Caki2 (cell line): ENCODE results near the gene TMEM229A. TPM values are rescaled to one million over a fixed set of nuclear protein-coding genes. Genes with fewer than 3 reads are reported as not detected.
"Not testable (repeated sequence)": the region's sequence is repeated elsewhere in the genome, so short reads cannot be mapped to it uniquely, and the experiment has no call there.

Experiments used
- DNase-seq: peaks from one replicate; pipeline ENCODE4 v3.0.0-alpha.2; 2015; ENCODE audit warnings: low read depth
- in situ Hi-C: cut with HindIII; loops from 2 replicates; pipeline ENCODE4 v1.10.0; 2016; ENCODE audit warnings: low sequenced_read_pairs, low pct_unique_long_range_greater_than_20kb, mixed read lengths
- total RNA-seq: library from RNA; depleted of rRNA; stranded (reverse); fragments of >200 nt; shearing (Covaris generic); gene quantifications from 2 replicates; pipeline ENCODE4 v1.2.3, GENCODE V29; 2014; ENCODE audit warnings: low replicate concordance; rRNA removed

Gene TMEM229A
- total RNA-seq, result not detected in 2 replicates

DNA sequence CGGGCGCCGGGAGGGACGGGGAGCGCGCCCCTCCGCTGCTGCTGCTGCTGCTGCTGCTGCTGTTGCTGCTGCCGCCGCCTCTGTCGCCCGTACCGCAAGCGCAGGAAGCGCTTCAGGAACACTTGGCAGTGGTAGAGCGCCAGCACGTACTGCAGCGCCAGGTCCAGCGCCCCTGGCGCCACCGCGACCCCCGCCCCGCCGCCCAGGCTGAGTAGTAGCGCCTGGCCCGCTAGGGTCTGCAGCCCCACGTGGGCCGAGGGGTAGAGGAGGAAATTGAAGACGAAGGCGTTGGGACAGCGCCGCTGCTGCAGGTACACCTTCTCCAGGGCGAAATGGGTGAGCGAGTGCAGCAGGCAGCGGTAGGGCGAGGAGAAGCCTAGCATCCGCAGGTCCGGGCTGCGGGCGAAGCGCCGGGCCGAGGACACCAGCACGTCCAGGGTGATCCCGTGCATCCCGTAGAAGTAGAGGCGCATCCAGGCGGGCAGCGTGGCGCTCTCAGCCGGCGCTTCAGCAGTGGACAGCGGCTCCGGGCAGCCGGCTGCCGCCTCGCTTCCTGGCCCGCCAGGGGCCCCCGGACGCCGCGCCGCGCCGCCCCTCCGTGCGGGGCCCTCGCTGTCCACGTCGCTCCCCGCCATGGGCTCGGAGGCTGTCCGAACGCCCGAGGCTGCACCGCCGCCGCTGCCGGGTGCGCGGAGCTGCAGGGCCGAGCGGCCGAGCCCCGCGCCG is at the start of gene TMEM229A:
TSS of gene TMEM229A (minus strand) at position 699 of the 726 bp plus-strand sequence. CDS start at position 635, 64 bp downstream.
- in situ Hi-C loops, result no loop called here
- peak; percentile 62 for DNase-seq

DNA sequence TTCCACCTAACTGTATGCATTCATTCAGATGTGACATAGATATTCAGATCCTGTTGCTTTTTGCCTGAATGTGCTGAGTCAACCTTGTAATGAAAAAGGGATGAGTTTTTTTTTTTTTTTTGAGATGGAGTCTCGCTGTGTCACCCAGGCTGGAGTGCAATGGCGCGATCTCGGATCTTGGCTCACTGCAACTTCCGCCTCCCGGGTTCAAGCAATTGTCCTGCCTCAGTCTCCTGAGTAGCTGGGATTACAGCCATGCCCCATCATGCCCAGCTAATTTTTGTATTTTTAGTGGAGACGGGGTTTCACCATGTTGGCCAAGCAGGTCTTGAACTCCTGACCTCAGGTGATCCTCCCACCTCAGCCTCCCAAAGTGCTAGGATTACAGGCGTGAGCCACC is 49.4 kb upstream of the TMEM229A start:
- in situ Hi-C loops, DNase-seq: not testable (repeated sequence)

DNA sequence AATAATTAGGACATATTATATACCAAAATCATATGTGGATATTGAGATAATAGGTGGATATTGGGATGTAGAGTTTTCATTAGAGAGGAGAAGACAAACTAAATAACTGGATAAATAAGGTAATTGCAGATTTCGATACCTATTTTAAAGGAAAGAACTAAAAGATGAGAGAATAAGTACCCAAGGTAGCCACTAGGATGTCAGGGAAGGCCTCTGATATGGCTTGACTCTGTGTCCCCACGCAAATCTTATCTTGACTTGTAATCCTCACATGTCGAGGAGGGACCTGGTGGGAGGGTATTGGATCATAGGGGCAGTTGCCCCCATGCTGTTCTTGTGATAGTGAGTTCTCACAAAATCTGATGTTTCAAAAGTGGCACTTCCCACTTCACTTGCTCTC is 44.7 kb upstream of the TMEM229A start:
- in situ Hi-C loops, result no loop called here
- DNase-seq, result no peak

DNA sequence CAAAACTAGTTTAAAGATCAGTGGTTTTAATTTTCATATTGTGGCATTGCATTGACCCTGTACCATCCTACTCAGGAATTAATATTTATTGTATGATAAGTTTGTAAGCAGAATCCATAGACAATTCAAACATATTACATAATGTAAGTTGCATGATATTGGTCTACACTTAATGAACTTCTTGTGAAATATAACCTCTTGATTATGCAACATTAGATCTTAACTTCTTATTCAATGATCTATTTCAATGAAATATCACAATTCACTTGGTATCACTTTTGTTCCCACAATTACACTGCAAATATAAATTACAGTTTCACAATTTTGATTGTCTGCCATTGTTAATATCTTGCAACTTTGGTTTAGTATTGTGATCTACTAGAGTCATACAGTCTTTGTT is 44.0 kb upstream of the TMEM229A start:
- DNase-seq, result no peak
- in situ Hi-C loops, result no loop called here

DNA sequence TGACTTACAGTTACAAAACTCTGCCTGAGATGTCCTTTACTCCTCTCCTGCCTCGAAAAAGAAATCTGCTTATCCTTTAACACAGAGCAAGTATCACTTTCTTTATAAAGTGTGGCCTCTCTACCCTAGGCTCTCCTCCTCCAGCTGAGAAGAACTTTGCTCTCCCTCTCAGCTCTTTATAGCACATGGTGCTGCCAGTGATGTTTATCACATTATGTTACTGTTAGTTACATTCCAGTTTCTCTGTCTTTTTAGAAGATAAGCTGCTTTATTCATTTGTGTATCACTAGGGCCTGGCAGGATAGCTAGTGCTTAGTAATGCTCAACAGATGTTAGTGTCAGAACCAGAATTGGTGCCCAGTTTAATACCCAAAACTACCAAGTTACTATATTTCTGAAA is 41.1 kb upstream of the TMEM229A start:
- DNase-seq, result no peak
- in situ Hi-C loops, result no loop called here

DNA sequence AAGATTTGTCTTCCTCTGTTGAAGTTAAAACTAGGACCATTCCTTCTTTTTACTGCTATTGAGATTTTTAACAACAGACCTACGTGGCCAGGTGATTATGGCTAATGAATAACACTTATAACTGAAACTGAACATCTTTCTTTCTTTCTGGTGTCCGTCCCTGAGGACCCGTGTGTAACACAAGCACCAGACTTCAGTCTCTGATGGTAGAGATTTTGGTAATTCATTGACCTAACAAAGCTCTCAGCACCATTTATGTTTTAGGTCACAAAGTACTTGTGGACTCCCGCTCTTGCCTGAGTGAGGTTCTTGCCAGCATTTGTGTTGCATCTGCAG is 40.4 kb upstream of the TMEM229A start:
- no peak for DNase-seq
- in situ Hi-C loops, result no loop called here

DNA sequence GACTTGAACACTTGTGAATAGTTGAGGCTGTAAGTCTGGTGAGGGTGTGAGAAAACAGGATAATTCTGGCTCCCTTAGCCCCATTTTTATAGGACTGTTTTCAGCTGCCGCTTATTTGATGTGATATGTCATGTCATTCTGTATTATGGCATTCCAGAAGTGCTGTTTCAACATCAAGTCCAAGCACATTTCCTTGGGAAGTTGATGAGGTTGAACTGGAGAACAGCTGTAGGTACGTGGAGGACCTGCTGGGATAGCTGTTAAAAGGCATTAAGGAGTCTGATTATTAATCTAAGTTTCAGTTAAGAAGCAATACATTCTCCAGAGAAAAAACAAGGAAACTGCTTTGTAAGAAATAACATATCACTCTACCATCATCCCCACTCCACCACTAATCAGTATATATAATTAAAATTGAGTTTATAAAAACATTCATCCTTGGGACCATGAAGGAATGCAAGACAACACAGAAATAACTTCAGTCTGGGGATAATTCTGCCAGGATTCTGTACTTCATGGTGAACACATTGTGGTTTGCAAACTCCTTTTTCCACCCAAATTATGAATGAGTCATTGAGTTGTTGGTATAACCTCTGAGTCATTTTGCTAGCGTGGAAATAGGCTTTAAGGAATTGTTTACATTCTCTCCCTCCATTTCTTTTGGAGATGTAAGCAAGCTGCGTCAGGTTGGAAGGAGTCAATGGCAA is 39.9 kb upstream of the TMEM229A start:
- in situ Hi-C loops, result no loop called here
- DNase-seq, result peak; percentile 66

DNA sequence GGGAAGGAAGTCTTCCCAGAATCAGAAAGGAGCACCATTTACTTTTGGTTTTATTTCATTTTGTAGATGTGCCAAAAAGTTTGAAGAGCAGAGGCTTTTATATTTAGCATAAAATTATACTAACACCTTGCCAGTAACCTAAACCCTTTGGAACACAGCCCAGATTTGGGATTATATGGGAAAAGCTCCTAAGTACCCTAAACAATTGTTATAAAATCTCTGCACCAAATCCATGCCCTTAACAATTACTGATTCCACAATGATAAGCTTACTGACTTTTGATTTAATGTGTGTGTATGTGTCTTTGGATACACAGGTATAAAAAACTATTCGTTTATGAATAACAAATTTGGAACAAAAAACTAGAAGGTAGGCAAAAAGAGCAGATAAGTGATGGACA is 39.0 kb upstream of the TMEM229A start:
- no peak for DNase-seq
- in situ Hi-C loops, result no loop called here

DNA sequence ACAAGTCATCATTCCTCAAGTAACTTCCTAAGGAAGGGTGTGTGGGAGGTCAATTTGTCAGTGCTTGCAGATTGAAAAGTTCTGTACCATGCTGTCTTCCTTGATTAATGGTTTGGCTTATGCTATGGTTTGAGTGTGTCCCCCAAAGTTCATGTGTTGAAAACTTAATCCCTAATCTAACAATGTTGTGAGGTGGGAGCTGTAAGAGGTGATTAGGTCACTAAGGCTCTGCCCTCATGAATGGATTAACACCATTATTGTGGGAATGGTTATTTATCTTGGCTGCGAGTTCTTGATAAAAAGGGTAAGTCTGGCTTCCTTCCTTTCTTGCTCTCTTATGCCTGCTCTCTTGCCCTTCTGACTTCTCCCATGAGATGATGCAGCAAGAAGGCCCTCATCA is 29.3 kb upstream of the TMEM229A start:
- DNase-seq, result no peak
- in situ Hi-C loops, result no loop called here

DNA sequence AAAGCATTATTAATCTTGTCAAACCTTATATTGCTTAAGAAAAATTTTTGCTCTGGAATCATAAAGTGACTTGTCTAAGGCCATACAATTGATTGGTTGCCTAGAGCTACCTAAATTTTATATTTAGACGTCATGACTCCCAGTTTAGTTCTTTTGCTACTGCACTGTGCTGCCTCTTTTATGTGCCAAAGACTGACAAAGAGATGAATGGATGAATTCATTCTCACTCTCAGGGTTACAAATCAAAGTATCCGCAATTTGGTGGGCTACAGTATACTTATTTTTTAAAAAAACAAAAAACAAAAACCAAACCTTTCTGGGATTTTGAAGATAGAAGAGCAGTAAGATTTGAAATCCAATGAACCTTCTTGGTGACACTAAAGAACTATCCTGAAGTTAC is 27.7 kb upstream of the TMEM229A start:
- in situ Hi-C loops, result no loop called here
- DNase-seq, result no peak

DNA sequence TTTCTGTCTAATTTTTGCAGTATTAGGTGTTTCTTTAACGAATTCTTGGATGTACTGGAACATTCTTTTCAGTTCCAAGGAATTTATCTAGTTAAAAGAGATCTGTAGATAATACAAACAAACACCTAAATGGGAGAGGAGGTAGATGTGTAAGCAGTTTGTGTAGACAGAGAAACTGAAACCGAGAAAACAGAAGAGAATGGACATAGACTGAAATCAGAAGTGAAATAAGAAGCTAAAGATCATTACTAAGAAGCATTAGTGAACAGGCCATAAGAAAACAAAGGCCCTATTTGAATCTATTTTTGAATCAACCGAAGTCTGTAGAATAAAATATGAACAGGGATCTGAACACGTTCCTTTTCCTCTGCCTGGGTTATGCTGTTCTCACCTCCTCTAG is 26.5 kb upstream of the TMEM229A start:
- in situ Hi-C loops, result no loop called here
- DNase-seq, result no peak

DNA sequence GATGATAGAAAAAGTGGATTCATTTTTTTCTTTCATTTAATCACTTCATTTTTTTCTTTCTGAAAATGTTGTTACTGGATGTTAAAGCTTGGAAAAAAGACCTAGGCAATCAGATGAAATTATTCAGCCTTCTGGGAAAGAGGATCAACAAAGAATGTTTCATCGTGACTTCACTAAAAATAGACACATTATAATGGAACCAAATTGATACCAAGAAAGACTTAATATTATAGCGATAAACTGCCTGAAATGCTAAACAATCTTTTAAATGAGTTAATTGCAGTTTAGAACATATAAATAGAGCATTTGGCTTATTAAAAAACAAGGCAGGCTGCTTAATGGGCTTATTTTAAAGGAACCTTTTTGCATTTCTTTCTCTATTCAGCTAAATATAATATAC is 25.6 kb upstream of the TMEM229A start:
- no peak for DNase-seq
- in situ Hi-C loops, result no loop called here

DNA sequence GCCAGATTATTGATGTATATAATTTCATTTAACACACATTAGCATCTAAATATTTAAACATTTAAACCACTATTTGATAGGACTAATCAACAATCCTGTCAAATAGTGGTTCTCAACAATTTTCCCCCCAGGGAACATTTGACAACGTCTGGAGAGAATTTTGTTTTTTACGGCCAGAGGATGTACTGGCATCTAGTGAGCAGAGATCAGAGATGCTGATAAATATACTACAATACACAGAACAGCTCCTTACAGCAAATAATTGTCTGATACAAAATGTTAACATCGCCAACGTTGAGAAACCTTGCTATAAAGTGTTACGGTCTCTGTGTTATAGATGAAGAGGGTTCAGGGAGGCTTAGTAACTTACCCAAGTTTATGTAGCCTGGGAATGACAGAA is 25.0 kb upstream of the TMEM229A start:
- DNase-seq, result no peak
- in situ Hi-C loops, result no loop called here

DNA sequence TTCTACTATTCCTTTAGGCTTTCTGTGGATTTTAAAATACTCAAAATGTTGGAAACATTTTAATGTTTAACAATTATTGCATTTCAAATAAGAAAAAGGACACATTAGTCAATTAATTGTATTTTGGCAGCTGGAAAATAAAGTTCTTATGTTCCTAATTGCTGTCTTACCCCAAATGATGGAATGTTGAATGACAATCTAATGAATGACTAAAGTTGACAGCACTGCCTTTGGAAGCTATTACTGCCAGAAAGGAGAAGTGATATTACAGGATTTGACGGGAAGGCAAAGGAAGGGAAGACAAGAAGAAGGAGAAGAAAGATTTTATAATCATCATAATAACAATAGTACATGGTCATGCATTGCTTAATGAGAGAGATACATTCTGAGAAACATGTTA is 23.4 kb upstream of the TMEM229A start:
- in situ Hi-C loops, result no loop called here
- no peak for DNase-seq

DNA sequence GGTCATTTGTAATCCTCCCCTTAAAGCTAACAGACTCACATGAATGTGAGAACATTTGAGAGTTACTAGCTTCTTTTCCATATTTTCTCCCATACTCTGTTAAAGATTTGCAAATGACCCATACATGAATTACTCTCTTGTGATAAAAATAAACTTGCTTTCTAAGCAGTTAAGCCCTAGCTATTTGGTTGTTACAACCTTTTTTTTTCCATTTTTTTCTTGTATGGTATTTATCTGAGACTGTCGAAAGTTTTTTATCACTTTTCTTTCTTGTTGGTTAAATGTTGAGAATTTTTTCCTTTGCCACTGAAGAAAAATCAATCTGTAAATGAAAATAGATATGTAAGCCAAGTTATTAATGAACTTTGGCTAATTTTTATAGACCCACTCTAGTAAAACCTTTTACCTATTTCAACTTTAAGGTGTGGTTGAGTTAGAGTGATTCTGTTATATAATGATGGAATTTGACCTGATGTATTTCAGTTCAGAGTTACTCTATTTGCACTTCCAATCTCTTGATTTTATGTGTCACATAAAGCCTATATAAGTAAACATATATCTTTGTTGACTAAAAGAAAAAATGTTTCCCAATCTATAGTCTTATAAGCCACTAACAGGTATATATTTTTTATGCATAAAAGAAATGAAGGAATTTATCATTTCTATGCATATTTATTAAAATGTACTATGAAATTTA is 19.0 kb upstream of the TMEM229A start:
- in situ Hi-C loops, result no loop called here
- no peak for DNase-seq

DNA sequence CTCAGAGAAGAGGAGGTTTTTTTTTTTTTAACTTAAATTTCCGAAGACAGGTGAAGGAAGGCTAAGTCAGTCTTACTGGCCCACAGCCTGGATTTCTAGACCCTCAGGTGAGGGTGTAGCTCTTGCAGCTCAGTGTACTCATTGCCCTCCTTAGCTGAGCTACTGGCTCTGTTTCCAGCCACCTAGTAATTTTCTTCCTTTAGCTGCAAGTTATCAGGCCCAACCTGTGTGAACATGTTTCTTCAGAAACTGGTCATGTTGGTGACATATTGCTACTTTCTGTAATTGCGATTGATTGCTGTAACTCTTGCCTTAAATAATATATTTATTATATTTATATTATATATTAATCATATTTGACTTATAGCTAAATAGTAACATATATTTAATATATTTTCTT is 10.0 kb upstream of the TMEM229A start:
- DNase-seq, result no peak

DNA sequence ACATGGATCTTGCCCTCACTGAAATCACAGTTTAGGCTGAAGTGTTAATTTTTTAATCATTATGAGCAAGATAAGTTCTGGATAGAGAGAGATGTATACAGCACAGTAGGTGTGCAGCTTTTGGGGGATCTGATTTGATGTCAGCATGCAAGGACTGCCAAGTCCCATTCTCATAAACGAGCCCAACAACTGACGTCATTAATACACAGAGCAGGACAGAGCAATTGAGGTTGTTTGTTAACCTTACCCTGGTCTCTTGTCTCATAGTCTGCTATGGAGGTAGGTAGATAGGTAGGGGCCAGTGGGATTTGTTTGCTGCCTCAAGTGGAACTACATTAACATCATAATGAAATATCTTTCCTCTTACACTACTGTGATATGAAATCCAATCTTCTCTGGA is 8.6 kb upstream of the TMEM229A start:
- no peak for DNase-seq
- in situ Hi-C loops, result no loop called here

More for the DNA sequence above, 10.0 kb upstream of the TMEM229A start:
- in situ Hi-C loops, result no loop called here

DNA sequence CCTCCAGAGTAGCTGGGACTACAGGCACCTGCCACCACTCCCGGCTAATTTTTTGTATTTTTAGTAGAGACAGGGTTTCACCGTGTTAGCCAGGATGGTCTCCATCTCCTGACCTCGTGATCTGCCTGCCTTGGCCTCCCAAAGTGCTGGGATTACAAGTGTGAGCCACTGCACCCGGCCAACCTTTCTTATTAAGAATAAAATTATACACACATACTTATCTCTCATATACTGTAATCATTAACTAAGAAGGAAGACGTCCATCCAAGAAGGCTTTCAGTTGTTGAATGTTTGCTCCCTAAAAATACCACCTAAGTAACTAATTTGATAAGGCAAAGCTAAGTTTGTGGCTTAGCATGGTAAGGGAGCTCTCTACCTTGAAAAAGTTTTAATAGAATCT is 5.0 kb upstream of the TMEM229A start:
- in situ Hi-C loops, result not testable (repeated sequence)

DNA sequence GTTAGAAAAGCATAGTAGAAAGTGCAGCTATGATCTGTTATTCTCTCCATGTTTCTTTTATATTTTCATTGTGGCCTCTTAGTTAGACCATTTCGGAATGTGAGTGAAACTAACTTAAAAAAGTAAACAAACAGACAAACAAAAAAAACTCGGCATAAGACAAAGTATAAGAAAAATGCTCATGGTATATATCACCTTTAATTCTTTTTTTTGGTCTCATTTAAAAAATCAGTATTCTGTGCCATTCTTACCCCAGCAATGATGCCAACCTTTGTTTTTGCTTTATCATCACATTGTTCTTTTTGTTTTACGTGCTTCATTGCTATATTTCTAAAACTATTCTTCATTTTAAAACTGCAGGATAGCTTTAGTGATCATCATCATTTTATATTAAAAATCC is 2.8 kb upstream of the TMEM229A start:
- in situ Hi-C loops, result no loop called here

More for the DNA sequence above, 5.0 kb upstream of the TMEM229A start:
- not testable (repeated sequence) for DNase-seq

More for the DNA sequence above, 2.8 kb upstream of the TMEM229A start:
- DNase-seq, result no peak
